ENCODE data around the gene MUC22. TPM values are rescaled to one million over a fixed set of nuclear protein-coding genes. Genes with fewer than 3 reads are reported as not detected.
A peak's percentile ranks its signal among the peaks of the same experiment; 100 is the strongest.
"Not testable (repeated sequence)": the region's sequence is repeated elsewhere in the genome, so short reads cannot be mapped to it uniquely, and the experiment has no call there.

The MUC22 gene
- polyA plus RNA-seq, 1 donor (not counting 4 experiments of a cell fraction or from before 2014, with no cell fraction given) = not detected

- H3K9ac ChIP-seq (ENCODE audit: control insufficient read depth, extremely low read depth, insufficient read depth, low read length); H3K79me2 ChIP-seq (ENCODE audit: control insufficient read depth, insufficient read depth, low read length); H3K4me3 ChIP-seq (ENCODE audit: control insufficient read depth in 2 of 3, extremely low read depth in 1 of 3, insufficient read depth in 2 of 3, low read depth in 1 of 3, low read length in 3 of 3); DNase-seq (ENCODE audit: low read depth, low spot score); H3K27me3 ChIP-seq (ENCODE audit: control insufficient read depth, extremely low read depth, insufficient read depth, low read length); H3K27ac ChIP-seq (ENCODE audit: control insufficient read depth, insufficient read depth, low read length); H3K4me1 ChIP-seq (ENCODE audit: control insufficient read depth, extremely low read depth, insufficient read depth, low read length); H3K4me2 ChIP-seq (ENCODE audit: control insufficient read depth, extremely low read depth, insufficient read depth, low read depth, low read length); FAIRE-seq; H3K36me3 ChIP-seq (ENCODE audit: control insufficient read depth in 2 of 2, extremely low read depth in 1 of 2, insufficient read depth in 2 of 2, low read length in 2 of 2); H3K9me3 ChIP-seq (ENCODE audit: control insufficient read depth, low read depth, low read length); H3K9me1 ChIP-seq (ENCODE audit: control insufficient read depth, extremely low read depth, insufficient read depth, low read length); H2AFZ ChIP-seq (ENCODE audit: control insufficient read depth, low read length); H4K20me1 ChIP-seq (ENCODE audit: control insufficient read depth, extremely low read depth, insufficient read depth, low read length): not testable (repeated sequence)
- dilution Hi-C loops (cut with MboI; ENCODE audit: extremely low pct_ligation_motif_present, low sequenced_read_pairs) = loop anchor here (25.0 kb wide), 1 partner anchor 131 kb away; the partner anchor contains the start of genes MUCL3 and SFTA2
Measured at GRCh38 chr6:31067891-31068668, 57.8 kb downstream of the MUC22 start.

- H3K9me1 ChIP-seq (ENCODE audit: control insufficient read depth, extremely low read depth, insufficient read depth, low read length) = no peaks in the 10 kb centered on the region
- DNase-seq (ENCODE audit: low read depth, low spot score) (no peak), FAIRE-seq (peak; percentile 69)
- H3K4me1 ChIP-seq (ENCODE audit: control insufficient read depth, extremely low read depth, insufficient read depth, low read length) = peaks cover 5% of the 10 kb centered on the region
- H3K27ac ChIP-seq (ENCODE audit: control insufficient read depth, insufficient read depth, low read length) = no peak overlapping the region
- H3K36me3 ChIP-seq (ENCODE audit: control insufficient read depth in 2 of 2, extremely low read depth in 1 of 2, insufficient read depth in 2 of 2, low read length in 2 of 2) = no peaks in the 10 kb centered on the region
- no peaks in the 10 kb centered on the region for H3K79me2 ChIP-seq (ENCODE audit: control insufficient read depth, insufficient read depth, low read length)
- H3K27me3 ChIP-seq (ENCODE audit: control insufficient read depth, extremely low read depth, insufficient read depth, low read length) = no peaks in the 10 kb centered on the region
- no peak overlapping the region for H3K9ac ChIP-seq (ENCODE audit: control insufficient read depth, extremely low read depth, insufficient read depth, low read length)
- H3K4me3 ChIP-seq (ENCODE audit: control insufficient read depth in 2 of 3, extremely low read depth in 1 of 3, insufficient read depth in 2 of 3, low read depth in 1 of 3, low read length in 3 of 3) = no peak overlapping the region
- no peak overlapping the region for H3K4me2 ChIP-seq (ENCODE audit: control insufficient read depth, extremely low read depth, insufficient read depth, low read depth, low read length)
- H2AFZ ChIP-seq (ENCODE audit: control insufficient read depth, low read length) = no peak overlapping the region
- peak; percentile 91 to 93 (median 92) for TF ChIP-seq CTCF (optimal IDR thresholded peaks at IDR 0.05 in 1 of 3, IDR thresholded peaks at IDR 0.05 in 1 of 3, conservative IDR thresholded peaks at IDR 0.05 in 1 of 3; ENCODE audit: extremely low read depth in 1 of 3, insufficient read depth in 2 of 3, low read length in 3 of 3)
- TF ChIP-seq EZH2 (IDR thresholded peaks at IDR 0.05; ENCODE audit: low read length) = no peak
- dilution Hi-C loops (cut with MboI; ENCODE audit: extremely low pct_ligation_motif_present, low sequenced_read_pairs) = loop anchor here (25.0 kb wide), 1 partner anchor 132 kb away; the partner anchor contains the start of genes MUCL3 and SFTA2
- H4K20me1 ChIP-seq (ENCODE audit: control insufficient read depth, extremely low read depth, insufficient read depth, low read length) = no peaks in the 10 kb centered on the region
- H3K9me3 ChIP-seq (ENCODE audit: control insufficient read depth, low read depth, low read length) = no peaks in the 10 kb centered on the region
Measured at GRCh38 chr6:31068669-31069340, 58.5 kb downstream of the MUC22 start.

All from keratinocyte (primary cell).